ENCODE results near the gene IFNA14.
"Not testable (repeated sequence)": the region's sequence is repeated elsewhere in the genome, so short reads cannot be mapped to it uniquely, and the experiment has no call there.

Gene IFNA14

DNA sequence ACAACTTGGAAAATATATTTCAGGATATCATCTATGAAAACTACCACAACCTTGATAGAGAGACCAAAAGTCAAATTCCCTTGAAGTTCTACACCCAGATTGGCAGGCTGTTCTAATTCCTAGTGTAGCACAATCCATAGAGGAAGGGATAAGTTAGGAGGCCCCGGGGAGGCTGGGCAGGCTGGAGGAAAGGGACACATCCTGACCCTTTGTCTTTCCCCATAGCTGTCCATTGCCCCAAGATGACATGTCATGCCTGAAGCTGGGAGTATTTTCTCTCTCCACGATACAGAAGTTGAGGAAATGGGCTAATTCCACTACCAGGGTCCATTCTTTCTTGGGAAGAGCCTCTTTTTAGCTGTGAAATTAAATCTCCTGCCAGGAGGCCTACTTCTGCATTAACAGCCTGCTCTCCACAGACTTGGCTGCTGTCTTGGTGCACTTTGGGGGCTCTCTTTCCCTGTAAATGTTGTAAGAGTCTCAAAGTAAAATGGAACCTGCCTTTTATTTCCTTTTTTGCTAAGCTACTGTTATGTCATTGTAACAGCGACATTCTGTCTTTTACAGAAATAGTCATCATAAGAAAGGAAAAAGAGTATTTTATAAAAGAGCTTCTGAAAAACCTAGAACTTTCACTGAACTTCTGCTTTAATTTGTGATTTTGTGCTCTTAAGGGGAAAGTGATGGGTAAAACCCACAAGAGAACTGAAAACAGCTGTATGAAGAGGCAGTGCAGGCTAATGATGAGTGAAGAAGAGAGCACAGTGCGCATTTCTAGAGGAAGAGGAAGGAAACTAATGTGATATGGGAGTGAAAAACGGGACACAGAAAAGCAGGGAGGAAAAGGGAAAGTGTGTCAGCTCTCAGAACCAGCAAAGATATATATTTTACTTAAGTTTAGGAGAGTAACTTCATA is 26.1 kb downstream of the IFNA14 start:
- not testable (repeated sequence) for DNase-seq

GRCh38 chr9:21212160-21212559 is 27.6 kb downstream of the IFNA14 start:
- not testable (repeated sequence) for DNase-seq

- not testable (repeated sequence) for DNase-seq
Observed at GRCh38 chr9:21210782-21211181, 29.0 kb downstream of the IFNA14 start.

- DNase-seq, result no peak
Observed at GRCh38 chr9:21210311-21210710, 29.5 kb downstream of the IFNA14 start.

DNA sequence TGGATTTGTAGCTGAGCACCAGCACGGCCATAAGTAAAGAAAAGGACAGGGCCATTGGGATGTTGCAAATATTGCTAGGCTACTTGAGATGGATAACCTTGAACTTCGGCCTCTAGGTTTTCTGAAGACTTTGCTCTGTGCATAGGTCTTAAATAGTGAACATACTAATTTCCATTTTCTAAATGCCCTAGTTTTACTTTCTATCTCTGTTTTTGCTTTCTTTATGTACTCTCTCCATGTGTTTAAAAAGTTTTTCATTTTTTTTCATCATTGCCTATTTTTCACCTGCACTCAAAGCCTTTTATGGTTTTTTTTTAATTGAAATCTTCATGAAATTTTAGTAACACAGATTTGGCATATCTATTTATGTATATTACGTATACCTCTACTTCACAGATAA is 32.8 kb downstream of the IFNA14 start, which contains the start of gene IFNA10:
IFNA10 (minus strand) TSS at position 101 of the 400 bp plus-strand sequence; CDS start at position 55, 46 bp downstream.
- DNase-seq, result not testable (repeated sequence)

- no peak for DNase-seq
Observed at GRCh38 chr9:21205204-21205603, 34.6 kb downstream of the IFNA14 start.

GRCh38 chr9:21202105-21202504 is 37.7 kb downstream of the IFNA14 start, which contains the start of gene IFNA7:
IFNA7 (minus strand) TSS chr9:21202205; CDS start chr9:21202165, 40 bp downstream.
- DNase-seq, result not testable (repeated sequence)

DNA sequence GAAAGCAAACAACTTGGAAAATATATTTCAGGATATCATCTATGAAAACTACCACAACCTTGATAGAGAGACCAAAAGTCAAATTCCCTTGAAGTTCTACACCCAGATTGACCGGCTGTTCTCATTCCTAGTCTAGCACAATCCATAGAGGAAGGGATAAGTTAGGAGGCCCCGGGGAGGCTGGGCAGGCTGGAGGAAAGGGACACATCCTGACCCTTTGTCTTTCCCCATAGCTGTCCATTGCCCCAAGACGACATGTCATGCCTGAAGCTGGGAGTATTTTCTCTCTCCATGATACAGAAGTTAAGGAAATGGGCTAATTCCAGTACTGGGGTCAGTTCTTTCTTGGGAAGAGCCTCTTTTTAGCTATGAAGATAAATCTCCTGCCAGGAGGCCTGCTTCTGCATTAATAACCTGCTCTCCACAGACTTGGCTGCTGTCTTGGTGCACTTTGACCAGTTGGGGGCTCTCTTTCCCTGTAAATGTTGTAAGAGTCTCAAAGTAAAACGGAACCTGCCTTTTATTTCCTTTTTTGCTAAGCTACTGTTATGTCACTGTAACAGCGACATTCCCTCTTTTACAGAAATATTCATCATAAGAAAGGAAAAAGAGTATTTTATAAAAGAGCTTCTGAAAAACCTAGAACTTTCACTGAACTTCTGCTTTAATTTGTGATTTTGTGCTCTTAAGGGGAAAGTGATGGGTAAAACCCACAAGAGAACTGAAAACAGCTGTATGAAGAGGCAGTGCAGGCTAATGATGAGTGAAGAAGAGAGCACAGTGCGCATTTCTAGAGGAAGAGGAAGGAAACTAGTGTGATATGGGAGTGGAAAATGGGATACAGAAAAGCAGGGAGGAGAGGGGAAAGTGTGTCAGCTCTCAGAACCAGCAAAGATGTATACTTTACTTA is 44.7 kb downstream of the IFNA14 start:
- not testable (repeated sequence) for DNase-seq
